ENCODE data around the gene PRDM16. TPM values are rescaled to one million over a fixed set of nuclear protein-coding genes. Genes with fewer than 3 reads are reported as not detected.

Gene PRDM16
- total RNA-seq, 1 experiment from 2014 or later, result 22.3 TPM

- TF ChIP-seq CTCF (IDR thresholded peaks at IDR 0.05), result no peak
- TF ChIP-seq TCF7L2 (IDR thresholded peaks at IDR 0.05; ENCODE audit: low read depth, low read length), result no peak
- TF ChIP-seq POLR2AphosphoS5 (IDR thresholded peaks at IDR 0.05; ENCODE audit: low read depth, low read length), result no peak
- no peak for TF ChIP-seq SIN3A (IDR thresholded peaks at IDR 0.05; ENCODE audit: borderline replicate concordance, insufficient read depth, low read depth, low read length)
- no peak for TF ChIP-seq REST (IDR thresholded peaks at IDR 0.05; ENCODE audit: insufficient read depth in 1 of 2, low read depth in 2 of 2, low read length in 1 of 2)
- no peak overlapping the region for H3K4me3 ChIP-seq (ENCODE audit: low read depth in 2 of 2, low read length in 2 of 2)
- in situ Hi-C loops (cut with HindIII; ENCODE audit: low pct_unique_long_range_greater_than_20kb, low sequenced_read_pairs) (no loop called here), intact Hi-C loops (cut with micrococcal nuclease; ENCODE audit: unreplicated experiment) (no loop called here)
- no peaks in the 10 kb centered on the region for H3K36me3 ChIP-seq (ENCODE audit: control insufficient read depth, insufficient read depth, low read length)
- H3K9me3 ChIP-seq (ENCODE audit: control insufficient read depth, insufficient read depth, low read depth, low read length), result no peaks in the 10 kb centered on the region
- ATAC-seq (no peak), DNase-seq (ENCODE audit: low read depth, low spot score) (no peak)
- no peaks in the 10 kb centered on the region for H3K27me3 ChIP-seq (ENCODE audit: control insufficient read depth, insufficient read depth, low read length)
- H3K4me1 ChIP-seq (ENCODE audit: control insufficient read depth, insufficient read depth, low read length), result no peaks in the 10 kb centered on the region; the same call in 1 of the 2 replicates
- BruUV-seq (replicated peaks), result no TSS peak
- POLR2A ChIA-PET, result interaction anchor here (0.8 kb wide), 1 partner anchor 151 kb away, joined by 4 read pairs; no protein-coding TSS in a partner anchor
- CTCF ChIA-PET, result no interaction called here
- no peak overlapping the region for H3K27ac ChIP-seq (ENCODE audit: low read length)
Observed at GRCh38 chr1:3276341-3276800, 207.4 kb downstream of the PRDM16 start.

GRCh38 chr1:3277011-3277471 lies 208.0 kb downstream of the PRDM16 start:
- Histone ChIP-seq H3K36me3 (ENCODE audit: control insufficient read depth, insufficient read depth, low read length) (no peaks in the 10 kb centered on the region), H3K27ac (ENCODE audit: low read length) (no peak overlapping the region), H3K27me3 (ENCODE audit: control insufficient read depth, insufficient read depth, low read length) (no peaks in the 10 kb centered on the region), H3K4me1 (ENCODE audit: control insufficient read depth, insufficient read depth, low read length) (no peaks in the 10 kb centered on the region), H3K4me3 (ENCODE audit: low read depth in 2 of 2, low read length in 2 of 2) (no peak overlapping the region), H3K9me3 (ENCODE audit: control insufficient read depth, insufficient read depth, low read depth, low read length) (no peaks in the 10 kb centered on the region)
- CTCF ChIA-PET, result no interaction called here
- DNase-seq (ENCODE audit: low read depth, low spot score) (no peak), ATAC-seq (no peak)
- BruUV-seq (replicated peaks), result no TSS peak
- in situ Hi-C loops (cut with HindIII; ENCODE audit: low pct_unique_long_range_greater_than_20kb, low sequenced_read_pairs), result no loop called here
- POLR2A ChIA-PET, result interaction anchor here (0.8 kb wide), 1 partner anchor 150 kb away, joined by 4 read pairs; no protein-coding TSS in a partner anchor
- TF ChIP-seq CTCF (IDR thresholded peaks at IDR 0.05), result no peak
- intact Hi-C loops (cut with micrococcal nuclease; ENCODE audit: unreplicated experiment), result no loop called here
